PFSK-1 (cell line): ENCODE measurements around the gene USH2A.

Experiments
- FOXP2 ChIP-seq: optimal IDR thresholded peaks from 2 replicates; pipeline ENCODE3; 2011; ENCODE audit warnings: borderline replicate concordance, control low read depth, inconsistent platforms; ENCODE audit not compliant: insufficient read depth; ENCODE audit errors: extremely low read length, extremely low read depth
- POLR2AphosphoS5 ChIP-seq: IDR thresholded peaks from 2 replicates; pipeline ENCODE4 v1.6.1; 2012; ENCODE audit warnings: low read depth, mild to moderate bottlenecking, control low read depth, low read length, moderate library complexity
- REST ChIP-seq, 2 experiments: IDR thresholded peaks; 2 replicates each; pipeline versions ENCODE4 v1.6.1 to v1.8.0; 2011 to 2012; ENCODE audit warnings: low read depth in 2 of 2, low read length in 2 of 2, control low read depth in 1 of 2, inconsistent platforms in 1 of 2, mild to moderate bottlenecking in 1 of 2, moderate library complexity in 1 of 2; ENCODE audit not compliant: insufficient read depth in 1 of 2
- SIN3A ChIP-seq: IDR thresholded peaks from 2 replicates; pipeline ENCODE4 v1.6.1; 2012; ENCODE audit warnings: mild to moderate bottlenecking, low read length, moderate library complexity, borderline replicate concordance; ENCODE audit not compliant: insufficient read depth
- TAF1 ChIP-seq: IDR thresholded peaks from 2 replicates; pipeline ENCODE4 v1.6.1; 2012; ENCODE audit warnings: low read length, control low read depth, borderline replicate concordance; ENCODE audit not compliant: insufficient read depth

Gene USH2A

GRCh38 chr1:216379441-216379840 is 43.8 kb downstream of the USH2A start:
- TF ChIP-seq POLR2AphosphoS5 = no peak
- TF ChIP-seq SIN3A = no peak
- no peak for TF ChIP-seq REST (IDR thresholded peaks at IDR 0.05; ENCODE audit: insufficient read depth in 1 of 2, low read depth in 2 of 2, low read length in 2 of 2)
- no peak for TF ChIP-seq FOXP2

GRCh38 chr1:216368249-216368648 is 55.0 kb downstream of the USH2A start:
- no peak for TF ChIP-seq FOXP2
- TF ChIP-seq POLR2AphosphoS5 = no peak
- TF ChIP-seq SIN3A = no peak
- no peak for TF ChIP-seq TAF1
- TF ChIP-seq REST (IDR thresholded peaks at IDR 0.05; ENCODE audit: insufficient read depth in 1 of 2, low read depth in 2 of 2, low read length in 2 of 2) = no peak

DNA sequence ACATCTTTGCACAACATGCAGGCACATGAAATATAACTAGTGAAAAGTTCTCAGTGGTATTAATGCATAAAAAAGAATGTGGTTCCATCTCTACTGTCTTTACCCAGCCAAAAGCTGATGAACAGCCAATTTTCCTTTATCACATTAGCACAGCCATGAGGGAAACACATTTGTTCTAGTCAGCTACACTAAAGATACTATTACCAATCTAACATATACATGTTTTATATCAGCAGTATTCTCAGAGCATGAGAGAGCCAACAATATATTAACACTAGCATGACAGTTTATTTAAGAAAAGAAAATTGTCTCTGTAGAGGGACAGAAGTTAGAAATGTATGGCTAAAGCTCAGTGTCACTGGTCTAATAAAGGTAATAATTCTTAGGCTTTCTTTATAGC is 56.3 kb downstream of the USH2A start:
- no peak for TF ChIP-seq REST (IDR thresholded peaks at IDR 0.05; ENCODE audit: insufficient read depth in 1 of 2, low read depth in 2 of 2, low read length in 2 of 2)
- TF ChIP-seq POLR2AphosphoS5 = no peak
- TF ChIP-seq FOXP2 = no peak
- no peak for TF ChIP-seq SIN3A
- no peak for TF ChIP-seq TAF1

GRCh38 chr1:216356945-216357344 is 66.3 kb downstream of the USH2A start:
- TF ChIP-seq SIN3A = no peak
- TF ChIP-seq FOXP2 = no peak
- no peak for TF ChIP-seq REST (IDR thresholded peaks at IDR 0.05; ENCODE audit: insufficient read depth in 1 of 2, low read depth in 2 of 2, low read length in 2 of 2)
- TF ChIP-seq POLR2AphosphoS5 = no peak
- TF ChIP-seq TAF1 = no peak

DNA sequence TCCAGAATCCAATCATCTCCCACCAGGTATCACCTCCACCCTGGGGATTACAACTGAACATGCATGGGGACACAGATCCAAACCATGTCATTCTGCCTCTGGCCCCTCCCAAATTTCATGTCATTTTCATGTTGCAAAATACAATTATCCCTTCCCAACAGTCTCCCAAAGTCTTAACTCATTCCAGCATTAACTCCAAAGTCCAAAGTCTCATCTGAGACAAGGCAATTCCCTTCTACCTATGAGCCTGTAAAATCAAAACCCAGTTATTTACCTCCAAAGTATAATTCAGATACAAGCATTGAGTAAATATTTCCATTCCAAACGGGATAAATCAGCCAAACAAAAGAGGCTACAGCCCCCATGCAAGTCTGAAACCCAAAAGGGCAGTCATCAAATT is 73.1 kb downstream of the USH2A start:
- TF ChIP-seq REST (IDR thresholded peaks at IDR 0.05; ENCODE audit: insufficient read depth in 1 of 2, low read depth in 2 of 2, low read length in 2 of 2) (no peak), FOXP2 (no peak)
